A549 treated with AZD9567 at 1 μM for 4 hours (cell line): Measurements from ENCODE around the gene ERV3-1. TPM values are rescaled to one million over a fixed set of nuclear protein-coding genes. Genes with fewer than 3 reads are reported as not detected.

Experiments used
- total RNA-seq: library from RNA; stranded (reverse); fragments of 200-300 nt; extraction: Qiagen RNA extraction; gene quantifications from 5 replicates; pipeline ENCODE4 v1.2.3, GENCODE V29; 2022; ENCODE audit not compliant: insufficient read depth

Gene ERV3-1
- total RNA-seq: 1.4 to 4.6 TPM (median 4.1 TPM) in 5 replicates

GRCh38 chr7:65006094-65006992 is at the start of gene ERV3-1:
TSS of gene ERV3-1 (minus strand) at chr7:65006687. CDS start at chr7:64993026, 13,661 bp downstream.

GRCh38 chr7:64990936-64991335 is 15.6 kb downstream of the ERV3-1 start, which contains the start of gene ZNF117:
TSS of gene ZNF117 (minus strand) at chr7:64991036.

Other genes with a start within 250 kb of the ERV3-1 start
- gene ZNF138, start 212.3 kb downstream of the ERV3-1 start, total RNA-seq: 1.4 to 3.8 TPM (median 3.4 TPM) in 5 replicates
- 1.8 to 3.3 TPM (median 2.3 TPM) in 5 replicates for gene ZNF273, start 103.4 kb downstream of the ERV3-1 start, total RNA-seq
- gene ZNF117, start 15.7 kb downstream of the ERV3-1 start, total RNA-seq: 0.17 to 0.25 TPM (median 0.17 TPM) in 4 of 5 replicates, not detected in the other